Muscle layer of colon (tissue), 2 donors: ENCODE data around the gene PCK1.

Experiments
- H3K27ac ChIP-seq: one replicate; pipeline ENCODE4 v1.7.0; 2013; ENCODE audit warnings: low read depth, mild to moderate bottlenecking, low read length, moderate library complexity
- H3K27me3 ChIP-seq, 2 donors: one replicate each; pipeline ENCODE4 v1.7.0; 2013; ENCODE audit warnings: low read length in 2 of 2, mild to moderate bottlenecking in 2 of 2; ENCODE audit not compliant: insufficient read depth in 2 of 2, control insufficient read depth in 1 of 2
- H3K36me3 ChIP-seq: one replicate; pipeline ENCODE4 v1.7.0; 2013; ENCODE audit warnings: mild to moderate bottlenecking, low read length; ENCODE audit not compliant: insufficient read depth
- H3K4me1 ChIP-seq: one replicate; pipeline ENCODE4 v1.7.0; 2013; ENCODE audit warnings: mild to moderate bottlenecking, low read length; ENCODE audit not compliant: insufficient read depth
- H3K4me3 ChIP-seq, 2 donors: one replicate each; pipeline ENCODE4 v1.7.0; 2013; ENCODE audit warnings: low read length in 2 of 2, low read depth in 1 of 2, mild to moderate bottlenecking in 1 of 2, moderate library complexity in 1 of 2
- H3K9ac ChIP-seq: one replicate; pipeline ENCODE4 v1.7.0; 2013; ENCODE audit warnings: low read length
- H3K9me3 ChIP-seq: one replicate; pipeline ENCODE4 v1.7.0; 2013; ENCODE audit warnings: mild to moderate bottlenecking, low read length
- donor health status: abdominal sarcoma.
- donor health status: Adenocarcinoma of cecum.

The PCK1 gene

GRCh38 chr20:57605045-57605444 lies 44.1 kb downstream of the PCK1 start:
- H3K9ac ChIP-seq: no peak overlapping the region
- no peaks in the 10 kb centered on the region for H3K36me3 ChIP-seq
- H3K4me1 ChIP-seq: no peaks in the 10 kb centered on the region
- H3K27me3 ChIP-seq: no peaks in the 10 kb centered on the region
- H3K9me3 ChIP-seq: no peaks in the 10 kb centered on the region
- no peak overlapping the region for H3K27ac ChIP-seq
- H3K4me3 ChIP-seq: no peak overlapping the region

- Histone ChIP-seq H3K27me3 (no peaks in the 10 kb centered on the region), H3K9ac (no peak overlapping the region), H3K4me1 (no peaks in the 10 kb centered on the region), H3K9me3 (no peaks in the 10 kb centered on the region), H3K4me3 (no peak overlapping the region), H3K36me3 (no peaks in the 10 kb centered on the region), H3K27ac (no peak overlapping the region)
Measured at GRCh38 chr20:57605878-57606277, 45.0 kb downstream of the PCK1 start.

- no peaks in the 10 kb centered on the region for H3K36me3 ChIP-seq
- H3K4me1 ChIP-seq: no peaks in the 10 kb centered on the region
- H3K9me3 ChIP-seq: no peaks in the 10 kb centered on the region
- H3K27me3 ChIP-seq: no peaks in the 10 kb centered on the region
- H3K9ac ChIP-seq: no peak overlapping the region
- no peak overlapping the region for H3K27ac ChIP-seq
- no peak overlapping the region for H3K4me3 ChIP-seq
Measured at GRCh38 chr20:57608516-57608915, 47.6 kb downstream of the PCK1 start.

GRCh38 chr20:57609086-57609841 lies 48.4 kb downstream of the PCK1 start:
- Histone ChIP-seq H3K9ac (no peak overlapping the region), H3K27me3 (no peaks in the 10 kb centered on the region), H3K4me3 (no peak overlapping the region), H3K27ac (no peak overlapping the region), H3K36me3 (no peaks in the 10 kb centered on the region), H3K4me1 (no peaks in the 10 kb centered on the region), H3K9me3 (no peaks in the 10 kb centered on the region)

- Histone ChIP-seq H3K9me3 (no peaks in the 10 kb centered on the region), H3K4me3 (no peak overlapping the region), H3K36me3 (no peaks in the 10 kb centered on the region), H3K9ac (no peak overlapping the region), H3K4me1 (no peaks in the 10 kb centered on the region), H3K27me3 (no peaks in the 10 kb centered on the region), H3K27ac (no peak overlapping the region)
Measured at GRCh38 chr20:57609842-57610167, 48.9 kb downstream of the PCK1 start.

- no peaks in the 10 kb centered on the region for H3K27me3 ChIP-seq
- H3K9me3 ChIP-seq: no peaks in the 10 kb centered on the region
- H3K4me1 ChIP-seq: no peaks in the 10 kb centered on the region
- no peak overlapping the region for H3K27ac ChIP-seq
- no peak overlapping the region for H3K4me3 ChIP-seq
- H3K9ac ChIP-seq: no peak overlapping the region
- H3K36me3 ChIP-seq: no peaks in the 10 kb centered on the region
Measured at GRCh38 chr20:57610261-57610952, 49.5 kb downstream of the PCK1 start.

GRCh38 chr20:57611586-57612311 lies 50.8 kb downstream of the PCK1 start:
- H3K9me3 ChIP-seq: no peaks in the 10 kb centered on the region
- no peaks in the 10 kb centered on the region for H3K27me3 ChIP-seq
- no peaks in the 10 kb centered on the region for H3K4me1 ChIP-seq
- no peak overlapping the region for H3K27ac ChIP-seq
- H3K36me3 ChIP-seq: no peaks in the 10 kb centered on the region
- no peak overlapping the region for H3K4me3 ChIP-seq
- no peak overlapping the region for H3K9ac ChIP-seq

GRCh38 chr20:57612436-57612835 lies 51.5 kb downstream of the PCK1 start:
- Histone ChIP-seq H3K9me3 (no peaks in the 10 kb centered on the region), H3K4me1 (no peaks in the 10 kb centered on the region), H3K4me3 (no peak overlapping the region), H3K27ac (no peak overlapping the region), H3K9ac (no peak overlapping the region), H3K27me3 (peaks cover 0 to 3% of the 10 kb centered on the region in 2 donors), H3K36me3 (no peaks in the 10 kb centered on the region)

GRCh38 chr20:57612916-57613315 lies 52.0 kb downstream of the PCK1 start:
- Histone ChIP-seq H3K27ac (no peak overlapping the region), H3K9me3 (no peaks in the 10 kb centered on the region), H3K9ac (no peak overlapping the region), H3K27me3 (peaks cover 0 to 3% of the 10 kb centered on the region in 2 donors), H3K36me3 (no peaks in the 10 kb centered on the region), H3K4me3 (no peak overlapping the region), H3K4me1 (no peaks in the 10 kb centered on the region)

- H3K4me3 ChIP-seq: no peak overlapping the region
- H3K27me3 ChIP-seq: peaks cover 0 to 3% of the 10 kb centered on the region in 2 donors
- H3K9ac ChIP-seq: no peak overlapping the region
- H3K27ac ChIP-seq: no peak overlapping the region
- no peaks in the 10 kb centered on the region for H3K36me3 ChIP-seq
- H3K4me1 ChIP-seq: no peaks in the 10 kb centered on the region
- H3K9me3 ChIP-seq: no peaks in the 10 kb centered on the region
Measured at GRCh38 chr20:57613481-57613921, 52.6 kb downstream of the PCK1 start.

- H3K9ac ChIP-seq: no peak overlapping the region
- H3K4me1 ChIP-seq: no peaks in the 10 kb centered on the region
- H3K27ac ChIP-seq: no peak overlapping the region
- H3K36me3 ChIP-seq: no peaks in the 10 kb centered on the region
- no peaks in the 10 kb centered on the region for H3K9me3 ChIP-seq
- H3K27me3 ChIP-seq: peaks cover 0 to 3% of the 10 kb centered on the region in 2 donors
- no peak overlapping the region for H3K4me3 ChIP-seq
Measured at GRCh38 chr20:57614490-57615444, 53.9 kb downstream of the PCK1 start.
